HL-60 (cell line): ENCODE data around the gene DDRGK1.

Source experiments
- DNase-seq, 2 experiments: peaks; one replicate each; pipeline ENCODE4 v3.0.0-alpha.2; 2010 to 2020; ENCODE audit warnings: low read depth in 1 of 2, low spot score in 1 of 2
- H3K27ac ChIP-seq: fragments of 250-450 bp; sonication (Bioruptor Pico); replicated peaks from 2 replicates; pipeline ENCODE4 v1.5.1; 2020; ENCODE audit warnings: mild to moderate bottlenecking, moderate library complexity
- H3K27me3 ChIP-seq: fragments of 250-450 bp; sonication (Bioruptor Pico); 2 replicates; pipeline ENCODE4 v1.5.1; 2021; ENCODE audit warnings: mild to moderate bottlenecking, moderate library complexity; ENCODE audit not compliant: insufficient read depth, poor library complexity, severe bottlenecking
- H3K4me3 ChIP-seq: replicated peaks from 2 replicates; pipeline ENCODE4 v1.5.1; 2011; ENCODE audit warnings: mild to moderate bottlenecking, control low read depth, low read length; ENCODE audit not compliant: insufficient read depth
- CTCF ChIP-seq: IDR thresholded peaks from one replicate; pipeline ENCODE4 v1.5.1; 2011; ENCODE audit warnings: low read length, control low read depth, inconsistent platforms; ENCODE audit not compliant: insufficient read depth
- GABPA ChIP-seq: IDR thresholded peaks from 2 replicates; pipeline ENCODE4 v1.6.1; 2012; ENCODE audit warnings: low read depth
- POLR2AphosphoS5 ChIP-seq: IDR thresholded peaks from 2 replicates; pipeline ENCODE4 v1.6.1; 2012; ENCODE audit warnings: low read depth
- REST ChIP-seq: IDR thresholded peaks from 2 replicates; pipeline ENCODE4 v1.6.1; 2012; ENCODE audit warnings: low read depth; ENCODE audit not compliant: insufficient replicate concordance
- SPI1 ChIP-seq: IDR thresholded peaks from 2 replicates; pipeline ENCODE4 v1.6.1; 2012; ENCODE audit warnings: low read depth, mild to moderate bottlenecking, borderline replicate concordance

The DDRGK1 gene

GRCh38 chr20:3245156-3245555 lies 40.7 kb upstream of the DDRGK1 start:
- H3K4me3 ChIP-seq: no peak overlapping the region
- no peak for TF ChIP-seq POLR2AphosphoS5
- no peak for TF ChIP-seq CTCF
- TF ChIP-seq SPI1: no peak
- no peak for TF ChIP-seq GABPA
- no peak for TF ChIP-seq REST
- H3K27ac ChIP-seq: no peak overlapping the region
- peaks cover 40% of the 10 kb centered on the region for H3K27me3 ChIP-seq
- no peak for DNase-seq

- no peak overlapping the region for H3K27ac ChIP-seq
- no peak for DNase-seq
- no peak overlapping the region for H3K4me3 ChIP-seq
- peaks cover 43% of the 10 kb centered on the region for H3K27me3 ChIP-seq
- TF ChIP-seq POLR2AphosphoS5 (no peak), GABPA (no peak), SPI1 (no peak), CTCF (no peak), REST (no peak)
Measured at GRCh38 chr20:3244613-3245012, 40.1 kb upstream of the DDRGK1 start.

GRCh38 chr20:3243718-3244358 lies 39.4 kb upstream of the DDRGK1 start:
- no peak for DNase-seq
- H3K4me3 ChIP-seq: no peak overlapping the region
- TF ChIP-seq POLR2AphosphoS5 (no peak), REST (no peak), SPI1 (no peak), GABPA (no peak), CTCF (no peak)

More at GRCh38 chr20:3243718-3244358, 39.4 kb upstream of the DDRGK1 start:
- peaks cover 39% of the 10 kb centered on the region for H3K27me3 ChIP-seq
- H3K27ac ChIP-seq: no peak overlapping the region
